ENCODE results near the gene YBX3.

- no peak for TF ChIP-seq CTCF (IDR thresholded peaks at IDR 0.05)
- no peak for TF ChIP-seq POLR2A (IDR thresholded peaks at IDR 0.05)
- TF ChIP-seq POLR2AphosphoS5 (IDR thresholded peaks at IDR 0.05) = no peak
Observed at GRCh38 chr12:10689146-10689545, 34.0 kb downstream of the YBX3 start.

All from gastroesophageal sphincter (tissue), 3 donors.